ENCODE data around the gene PDGFC. TPM values are rescaled to one million over a fixed set of nuclear protein-coding genes. Genes with fewer than 3 reads are reported as not detected.

PDGFC gene
- total and polyA plus RNA-seq, 2 of the 8 experiments (the other 6 are each of a cell fraction or from before 2014, with no cell fraction given), result 0.65 to 2.7 TPM

GRCh38 chr4:156953951-156954350 lies 17.6 kb downstream of the PDGFC start:
- no peak overlapping the region for H3K14ac ChIP-seq (ENCODE audit: insufficient read length)
- no peaks in the 10 kb centered on the region for H4K20me1 ChIP-seq (replicated peaks in 1 of 2; ENCODE audit: control insufficient read depth in 1 of 2, insufficient read depth in 2 of 2, low read length in 2 of 2)
- POLR2A ChIA-PET (ENCODE audit: partially characterized antibody), result no interaction called here
- 95% methylated on average over 2 of the region's 2 CpGs; no CpG with 5 or more reads in 1 of the 2 experiments for WGBS, 2 experiments (ENCODE audit: extremely low coverage in 1 of 2, insufficient coverage in 1 of 2, insufficient read length in 1 of 2, insufficient replicate concordance in 2 of 2, low coverage in 1 of 2, low lambda C conversion rate in 2 of 2, missing lambda C conversion rate in 1 of 2)
- no peak overlapping the region for H4K5ac ChIP-seq (ENCODE audit: insufficient read length, low read depth, low read length)
- H2BK15ac ChIP-seq (ENCODE audit: low read length), result no peak overlapping the region
- H3K23me2 ChIP-seq (ENCODE audit: low read depth, low read length), result no peaks in the 10 kb centered on the region
- H3K79me1 ChIP-seq (ENCODE audit: low read depth, low read length), result 0 out of 2 replicates have a peak, but pooled peaks cover 2% of the 10 kb centered on the region
- H3K4me3 ChIP-seq (ENCODE audit: extremely low read depth in 1 of 4, insufficient read depth in 2 of 4, low read depth in 3 of 4, low read length in 4 of 4), result no peak overlapping the region
- no peaks in the 10 kb centered on the region for H3K27me3 ChIP-seq (replicated peaks in 1 of 4; ENCODE audit: control insufficient read depth in 3 of 4, extremely low read depth in 1 of 4, insufficient read depth in 3 of 4, low read length in 3 of 4)
- no peak overlapping the region for H3K23ac ChIP-seq (ENCODE audit: insufficient read length)
- DNase-seq (ENCODE audit: low read depth in 1 of 2, low spot score in 2 of 2) (no peak), FAIRE-seq (no peak)
- no peak overlapping the region for H4K8ac ChIP-seq (ENCODE audit: extremely low read depth, insufficient read depth, low read length)
- H3K9ac ChIP-seq (replicated peaks in 1 of 4; ENCODE audit: extremely low read depth in 1 of 4, low read depth in 3 of 4, low read length in 3 of 4), result no peak overlapping the region
- H2BK12ac ChIP-seq (ENCODE audit: low read depth, low read length), result no peak overlapping the region
- CTCF ChIA-PET (ENCODE audit: partially characterized antibody), result no interaction called here
- no peak overlapping the region for H3K27ac ChIP-seq (ENCODE audit: low read depth, low read length)
- no peak overlapping the region for H3K4me2 ChIP-seq (ENCODE audit: insufficient read depth in 1 of 2, low read depth in 2 of 2, low read length in 2 of 2)
- H2BK5ac ChIP-seq (ENCODE audit: low read depth, low read length), result no peak overlapping the region
- no peak overlapping the region for H3K18ac ChIP-seq (ENCODE audit: extremely low read depth, low read length)
- H2BK120ac ChIP-seq (replicated peaks; ENCODE audit: low read depth, low read length), result no peak overlapping the region
- H3K4ac ChIP-seq (replicated peaks; ENCODE audit: insufficient read length, low read depth, low read length), result no peak overlapping the region
- no peaks in the 10 kb centered on the region for H3K9me3 ChIP-seq (ENCODE audit: insufficient read depth in 2 of 2, low read depth in 1 of 2, low read length in 1 of 2)
- H3K4me1 ChIP-seq (replicated peaks in 1 of 4; ENCODE audit: control insufficient read depth in 3 of 4, insufficient read depth in 4 of 4, low read length in 3 of 4), result peaks cover 0 to 4% (median 0%) of the 10 kb centered on the region in 4 experiments; a peak in 1 of 7 replicates
- H3K56ac ChIP-seq (replicated peaks; ENCODE audit: insufficient read length, low read depth, low read length), result no peak overlapping the region
- H2BK20ac ChIP-seq (ENCODE audit: low read length), result no peak overlapping the region
- H2AFZ ChIP-seq (ENCODE audit: low read length), result no peak overlapping the region
- no peak overlapping the region for H2AK5ac ChIP-seq (ENCODE audit: low read depth, low read length)
- no peaks in the 10 kb centered on the region for H3K36me3 ChIP-seq (ENCODE audit: control insufficient read depth in 2 of 4, insufficient read depth in 4 of 4, low read length in 3 of 4)
- H3K79me2 ChIP-seq (ENCODE audit: control insufficient read depth in 1 of 2, insufficient read depth in 2 of 2, low read length in 2 of 2), result no peaks in the 10 kb centered on the region
- H4K91ac ChIP-seq (replicated peaks; ENCODE audit: insufficient read length, low read length), result no peak overlapping the region
- no peak for TF ChIP-seq CTCF (IDR thresholded peaks at IDR 0.05; ENCODE audit: control extremely low read depth in 1 of 3, insufficient read depth in 1 of 3, low read depth in 1 of 3, low read length in 3 of 3)
- TF ChIP-seq KDM1A (IDR thresholded peaks at IDR 0.05; ENCODE audit: borderline replicate concordance, low read length), result no peak
- no peak for TF ChIP-seq CREB1 (IDR thresholded peaks at IDR 0.05)
- no peak for TF ChIP-seq CHD2 (IDR thresholded peaks at IDR 0.05; ENCODE audit: low read length)
- TF ChIP-seq CBX5 (IDR thresholded peaks at IDR 0.05; ENCODE audit: low read depth, low read length), result no peak
- no peak for TF ChIP-seq MAFK (IDR thresholded peaks at IDR 0.05; ENCODE audit: low read depth, low read length)
- TF ChIP-seq ZNF274 (IDR thresholded peaks at IDR 0.05; ENCODE audit: borderline replicate concordance, extremely low read depth, low read length), result no peak
- no peak for TF ChIP-seq SP2 (IDR thresholded peaks at IDR 0.05; ENCODE audit: low read length)
- TF ChIP-seq SUZ12 (IDR thresholded peaks at IDR 0.05; ENCODE audit: low read length), result no peak
- no peak for TF ChIP-seq EGR1 (IDR thresholded peaks at IDR 0.05; ENCODE audit: borderline replicate concordance, low read depth, low read length)
- no peak for TF ChIP-seq SIRT6 (IDR thresholded peaks at IDR 0.05; ENCODE audit: low read length)
- TF ChIP-seq CTBP2 (IDR thresholded peaks at IDR 0.05; ENCODE audit: borderline replicate concordance, insufficient read depth, insufficient read length, low read length), result no peak
- no peak for TF ChIP-seq TEAD4 (IDR thresholded peaks at IDR 0.05; ENCODE audit: low read depth, low read length)
